AG04449 (cell line): ENCODE measurements around the gene HOMER3.

Source experiments
- CTCF ChIA-PET: fragments of 350-600 bp; formaldehyde crosslinking; extraction: SDS; loops from one replicate; lab custom pipeline; 2021; ENCODE audit warnings: antibody characterized with exemption; lab: Yijun Ruan, JAX
- POLR2A ChIA-PET: fragments of 400-600, 350-600 bp; formaldehyde crosslinking; extraction: SDS; loops from one replicate; lab custom pipeline; 2020; ENCODE audit warnings: antibody characterized with exemption, inconsistent platforms; lab: Yijun Ruan, JAX
- DNase-seq: peaks from one replicate; pipeline ENCODE4 v3.0.0-alpha.2; 2010; ENCODE audit warnings: low read depth, low spot score
- H3K4me3 ChIP-seq: 2 replicates; pipeline ENCODE4 v1.5.1; 2011; ENCODE audit warnings: low read depth, mild to moderate bottlenecking, control low read depth, low read length
- TF ChIP-seq, protein P1 (sequence below): IDR thresholded peaks from one replicate; pipeline ENCODE4 v1.5.1; 2011; ENCODE audit warnings: mild to moderate bottlenecking, moderate library complexity, low read length, control low read depth, inconsistent platforms; ENCODE audit not compliant: insufficient read depth; ENCODE audit errors: missing control alignments

The HOMER3 gene

DNA sequence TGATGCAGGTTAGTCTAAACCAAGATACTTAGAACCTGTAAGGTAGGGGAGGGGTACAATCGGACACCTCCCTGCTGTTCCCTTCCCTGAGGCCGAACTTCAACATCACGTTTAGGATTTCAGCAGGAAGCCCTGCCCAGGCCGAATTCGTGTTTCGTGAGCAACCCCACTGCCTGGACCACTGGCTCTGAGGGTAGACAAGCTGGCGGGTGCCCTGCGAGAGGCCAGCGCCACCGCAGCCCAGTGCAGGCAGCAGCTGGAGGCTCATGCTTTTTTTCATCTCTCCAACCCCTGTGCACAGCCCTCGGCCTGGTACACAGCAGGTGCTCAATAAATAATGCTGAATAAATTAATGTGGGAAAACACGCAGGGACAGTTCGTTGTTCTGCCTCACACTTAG lies 7.7 kb downstream of the HOMER3 start:
- DNase-seq, result no peak
- TF ChIP-seq, protein P1, sequence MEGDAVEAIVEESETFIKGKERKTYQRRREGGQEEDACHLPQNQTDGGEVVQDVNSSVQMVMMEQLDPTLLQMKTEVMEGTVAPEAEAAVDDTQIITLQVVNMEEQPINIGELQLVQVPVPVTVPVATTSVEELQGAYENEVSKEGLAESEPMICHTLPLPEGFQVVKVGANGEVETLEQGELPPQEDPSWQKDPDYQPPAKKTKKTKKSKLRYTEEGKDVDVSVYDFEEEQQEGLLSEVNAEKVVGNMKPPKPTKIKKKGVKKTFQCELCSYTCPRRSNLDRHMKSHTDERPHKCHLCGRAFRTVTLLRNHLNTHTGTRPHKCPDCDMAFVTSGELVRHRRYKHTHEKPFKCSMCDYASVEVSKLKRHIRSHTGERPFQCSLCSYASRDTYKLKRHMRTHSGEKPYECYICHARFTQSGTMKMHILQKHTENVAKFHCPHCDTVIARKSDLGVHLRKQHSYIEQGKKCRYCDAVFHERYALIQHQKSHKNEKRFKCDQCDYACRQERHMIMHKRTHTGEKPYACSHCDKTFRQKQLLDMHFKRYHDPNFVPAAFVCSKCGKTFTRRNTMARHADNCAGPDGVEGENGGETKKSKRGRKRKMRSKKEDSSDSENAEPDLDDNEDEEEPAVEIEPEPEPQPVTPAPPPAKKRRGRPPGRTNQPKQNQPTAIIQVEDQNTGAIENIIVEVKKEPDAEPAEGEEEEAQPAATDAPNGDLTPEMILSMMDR, result no peak
- POLR2A ChIA-PET, result no interaction called here
- no peak overlapping the region for H3K4me3 ChIP-seq
- CTCF ChIA-PET, result interaction anchor here (1.4 to 1.6 kb wide), 2 partner anchors 9 to 54 kb away, joined by 4 to 5 read pairs; no protein-coding TSS in a partner anchor

DNA sequence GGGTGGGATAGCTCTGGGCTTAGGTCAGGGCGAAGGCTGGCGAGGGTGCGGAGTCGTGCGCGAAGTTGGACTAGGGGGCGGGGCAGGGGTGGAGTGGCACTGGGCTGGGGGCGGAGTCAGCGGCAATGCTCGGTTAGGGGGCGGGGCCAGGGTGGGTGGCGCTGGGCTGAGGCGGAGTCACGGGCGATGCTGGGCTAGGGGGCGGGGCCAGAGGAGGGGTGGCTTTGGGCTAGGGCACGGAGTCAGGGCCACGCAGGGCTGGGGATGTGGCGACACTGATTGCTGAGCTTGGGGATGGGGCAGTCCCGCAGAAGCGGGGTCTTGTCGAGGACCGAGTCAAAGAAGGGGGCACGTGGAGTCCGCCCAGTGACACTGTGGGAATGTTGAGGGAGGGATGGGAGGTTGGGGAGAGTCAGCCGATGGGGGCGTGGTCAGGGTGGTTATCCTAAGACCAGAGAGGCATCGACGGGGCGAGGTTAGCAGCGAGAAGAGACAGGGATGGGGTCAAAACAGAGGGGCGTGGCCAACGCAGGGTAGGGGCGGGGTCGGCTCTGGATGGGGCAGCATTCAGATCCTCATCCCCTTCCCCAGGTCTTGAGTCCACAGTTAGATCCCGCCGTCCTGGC lies 8.7 kb downstream of the HOMER3 start:
- ChIA-PET POLR2A (interaction anchor here (0.8 kb wide), 1 partner anchor 9 kb away, joined by 3 read pairs; no protein-coding TSS in a partner anchor), CTCF (interaction anchor here (1.4 to 1.6 kb wide), 2 partner anchors 10 to 55 kb away, joined by 4 to 5 read pairs; no protein-coding TSS in a partner anchor)
- no peak for DNase-seq
- H3K4me3 ChIP-seq, result no peak overlapping the region
- TF ChIP-seq, protein P1, result no peak

DNA sequence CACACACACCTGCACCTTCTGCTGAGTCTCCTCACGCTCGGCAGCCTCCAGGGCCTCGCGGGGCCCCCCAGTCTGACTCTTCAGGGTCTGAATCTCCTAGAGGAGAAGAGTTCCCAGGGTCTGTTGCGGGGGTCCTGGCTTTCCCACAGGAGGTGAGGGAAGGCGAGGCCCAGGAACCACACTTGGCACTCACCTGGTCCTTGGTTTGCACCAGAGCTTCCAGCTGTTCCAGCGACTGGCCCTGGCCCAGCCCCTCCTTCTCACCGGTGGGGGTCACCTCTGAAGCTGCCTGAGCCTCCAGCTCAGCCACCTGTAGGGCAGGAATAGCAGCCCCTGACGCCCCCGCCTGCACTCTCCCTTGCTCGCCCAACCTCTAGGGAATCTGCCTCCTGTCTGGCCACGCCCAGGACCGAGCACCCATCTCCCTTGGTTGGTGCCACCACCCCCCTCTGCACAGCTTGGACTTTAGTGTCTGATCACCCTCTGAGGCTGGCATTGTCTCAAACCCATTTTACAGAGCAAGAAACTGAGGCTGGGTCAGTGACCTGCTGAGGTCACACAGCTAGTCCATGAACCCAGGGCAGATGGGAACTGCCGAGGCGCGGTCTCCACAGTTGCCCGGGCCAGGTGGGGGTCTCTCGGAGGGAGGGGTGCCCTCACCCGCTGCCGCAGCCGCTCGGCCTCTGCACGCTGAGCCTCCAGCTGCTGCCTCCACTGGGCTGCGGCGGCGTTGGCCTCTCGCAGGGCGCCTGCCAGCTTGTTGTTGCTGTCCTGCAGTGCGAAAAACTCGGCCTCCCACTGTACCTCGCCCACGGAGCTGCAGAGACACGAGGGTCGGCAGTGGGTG lies 9.5 kb downstream of the HOMER3 start:
- POLR2A ChIA-PET, result interaction anchor here (0.8 kb wide), 1 partner anchor 12 kb away, joined by 4 read pairs; the partner anchor contains the start of genes COPE and DDX49
- no peak for DNase-seq
- TF ChIP-seq, protein P1, result no peak
- no peak overlapping the region for H3K4me3 ChIP-seq
- CTCF ChIA-PET, result no interaction called here

DNA sequence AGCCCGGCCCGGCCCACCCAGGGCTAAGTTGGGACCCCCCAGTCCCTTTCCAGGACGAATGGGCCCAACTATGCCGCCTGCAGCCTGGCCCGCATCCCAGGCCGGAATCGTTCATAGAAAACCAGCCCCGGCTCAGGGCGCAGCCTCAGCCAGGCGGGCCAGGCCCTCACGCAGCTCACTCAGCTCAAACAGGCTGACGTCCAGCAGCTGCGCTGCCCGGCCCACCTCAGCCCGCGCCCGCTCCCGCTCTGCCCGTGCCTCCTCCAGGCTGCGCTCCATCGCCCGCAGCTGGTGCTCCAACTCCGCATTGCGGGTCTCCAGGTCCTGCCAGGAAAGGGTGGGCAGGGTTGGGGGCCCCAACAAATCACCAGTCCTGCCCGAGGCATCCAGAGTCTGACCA lies 11.7 kb downstream of the HOMER3 start:
- DNase-seq, result no peak
- no peak overlapping the region for H3K4me3 ChIP-seq
- ChIA-PET CTCF (interaction anchor here (1.3 kb wide), 1 partner anchor 10 kb away, joined by 4 read pairs; no protein-coding TSS in a partner anchor), POLR2A (interaction anchor here (1.9 kb wide), 1 partner anchor 10 kb away, joined by 10 read pairs; the partner anchor contains the start of genes COPE and DDX49)
- TF ChIP-seq, protein P1, result no peak

DNA sequence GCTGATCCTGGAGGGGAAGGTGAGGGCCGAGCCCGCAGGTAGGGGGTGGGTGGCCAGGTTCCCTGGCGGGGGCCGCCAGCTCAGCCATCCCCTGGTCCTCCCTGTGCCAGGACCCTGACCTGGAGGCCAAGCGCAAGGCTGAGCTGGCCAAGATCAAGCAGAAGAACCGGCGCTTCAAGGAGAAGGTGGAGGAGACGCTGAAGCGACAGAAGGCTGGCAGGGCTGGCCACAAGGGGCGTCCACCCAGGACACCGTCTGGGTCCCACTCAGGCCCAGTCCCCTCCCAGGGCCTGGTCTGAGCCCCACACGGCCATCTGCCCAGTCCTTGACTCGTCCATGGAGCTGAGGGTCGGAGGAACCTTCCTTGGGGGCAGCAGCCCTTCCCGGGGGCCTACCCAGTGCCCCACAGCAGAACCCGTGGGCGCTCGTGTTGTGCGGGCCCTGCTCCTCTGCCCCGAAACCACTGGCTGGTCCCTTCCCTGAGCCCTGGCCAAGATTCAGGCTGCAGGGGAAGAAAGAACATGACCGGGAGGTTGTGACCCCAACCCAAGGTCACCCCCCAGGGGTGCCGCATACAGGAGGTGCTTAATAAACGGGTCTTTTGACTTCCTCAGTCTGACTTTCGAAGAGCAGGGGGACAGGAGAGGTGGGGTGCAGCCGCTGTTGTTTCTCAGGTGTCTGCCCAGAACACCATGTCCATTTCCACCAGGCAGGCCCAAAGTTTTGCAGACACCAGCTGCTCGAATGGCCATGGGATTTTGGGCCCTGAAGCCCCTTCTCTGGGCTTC lies 12.8 kb downstream of the HOMER3 start:
- CTCF ChIA-PET, result interaction anchor here (1.3 kb wide), 1 partner anchor 11 kb away, joined by 4 read pairs; no protein-coding TSS in a partner anchor
- no peak for DNase-seq
- POLR2A ChIA-PET, result interaction anchor here (1.9 kb wide), 1 partner anchor 9 kb away, joined by 10 read pairs; the partner anchor contains the start of genes COPE and DDX49

More for the DNA sequence above, 12.8 kb downstream of the HOMER3 start:
- H3K4me3 ChIP-seq, result no peak overlapping the region
- TF ChIP-seq, protein P1, result no peak
